HL-60/S4 (cell line): ENCODE results near the gene LYRM7.
"Not testable (repeated sequence)": the region's sequence is repeated elsewhere in the genome, so short reads cannot be mapped to it uniquely, and the experiment has no call there.

Experiments used
- in situ Hi-C: fragments of 300-500 bp; cut with MboI; formaldehyde crosslinking; loops from 2 replicates; pipeline ENCODE4 v1.14.3; 2022; ENCODE audit warnings: low sequenced_read_pairs

Gene LYRM7

GRCh38 chr5:131170540-131171275, at the start of gene LYRM7:
Gene LYRM7 (plus strand): TSS chr5:131170944. CDS start chr5:131171021, 77 bp downstream.
- in situ Hi-C loops, result loop anchor here (25.0 kb wide), 1 partner anchor 217 kb away; no protein-coding TSS in a partner anchor

- in situ Hi-C loops, result not testable (repeated sequence)
Measured at GRCh38 chr5:131127244-131127643, 43.5 kb upstream of the LYRM7 start.

GRCh38 chr5:131129306-131129705, 41.4 kb upstream of the LYRM7 start:
- in situ Hi-C loops, result no loop called here

- in situ Hi-C loops, result not testable (repeated sequence)
Measured at GRCh38 chr5:131133091-131133490, 37.7 kb upstream of the LYRM7 start.

DNA sequence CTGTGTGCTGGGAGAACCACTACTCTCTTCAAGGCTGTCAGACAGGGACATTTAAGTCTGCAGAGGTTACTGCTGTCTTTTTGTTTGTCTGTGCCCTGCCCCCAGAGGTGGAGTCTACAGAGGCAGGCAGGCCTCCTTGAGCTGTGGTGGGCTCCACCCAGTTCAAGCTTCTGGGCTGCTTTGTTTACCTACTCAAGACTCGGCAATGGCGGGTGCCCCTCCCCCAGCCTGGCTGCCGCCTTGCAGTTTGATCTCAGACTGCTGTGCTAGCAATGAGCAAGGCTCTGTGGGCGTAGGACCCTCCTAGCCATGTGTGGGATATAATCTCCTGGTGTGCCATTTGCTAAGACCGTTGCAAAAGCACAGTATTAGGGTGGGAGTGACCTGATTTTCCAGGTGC, 32.3 kb upstream of the LYRM7 start:
- in situ Hi-C loops, result not testable (repeated sequence)

GRCh38 chr5:131139321-131139720, 31.4 kb upstream of the LYRM7 start:
- in situ Hi-C loops, result no loop called here

GRCh38 chr5:131142970-131143617, 27.6 kb upstream of the LYRM7 start:
- in situ Hi-C loops, result no loop called here

GRCh38 chr5:131147258-131147657, 23.5 kb upstream of the LYRM7 start:
- in situ Hi-C loops, result no loop called here

DNA sequence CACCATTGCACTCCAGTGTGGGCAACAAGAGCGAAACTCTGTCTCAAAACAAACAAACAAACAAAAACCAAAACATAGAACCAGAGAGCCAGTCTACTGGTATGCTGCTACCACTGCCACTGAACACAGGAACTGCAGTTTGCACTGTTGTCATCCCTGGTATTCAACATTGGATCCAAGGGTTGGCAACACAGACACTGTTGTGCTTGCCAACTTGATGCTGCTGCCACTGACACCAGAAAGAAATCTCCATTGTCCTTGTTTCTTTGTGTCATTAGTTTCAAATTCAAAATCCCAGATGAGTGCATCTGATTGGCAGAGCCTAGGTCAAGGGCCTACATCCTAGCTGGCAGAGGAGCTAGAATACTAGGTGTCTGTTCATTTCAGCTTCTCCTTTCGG, 21.9 kb upstream of the LYRM7 start:
- in situ Hi-C loops, result no loop called here

GRCh38 chr5:131150408-131150807, 20.3 kb upstream of the LYRM7 start:
- in situ Hi-C loops, result loop anchor here (25.0 kb wide), 1 partner anchor 237 kb away; no protein-coding TSS in a partner anchor

- in situ Hi-C loops, result loop anchor here (25.0 kb wide), 1 partner anchor 236 kb away; no protein-coding TSS in a partner anchor
Measured at GRCh38 chr5:131151216-131151615, 19.5 kb upstream of the LYRM7 start.

GRCh38 chr5:131156385-131156784, 14.4 kb upstream of the LYRM7 start:
- in situ Hi-C loops, result loop anchor here (25.0 kb wide), 1 partner anchor 231 kb away; no protein-coding TSS in a partner anchor

GRCh38 chr5:131156957-131157356, 13.8 kb upstream of the LYRM7 start:
- in situ Hi-C loops, result loop anchor here (25.0 kb wide), 1 partner anchor 230 kb away; no protein-coding TSS in a partner anchor

DNA sequence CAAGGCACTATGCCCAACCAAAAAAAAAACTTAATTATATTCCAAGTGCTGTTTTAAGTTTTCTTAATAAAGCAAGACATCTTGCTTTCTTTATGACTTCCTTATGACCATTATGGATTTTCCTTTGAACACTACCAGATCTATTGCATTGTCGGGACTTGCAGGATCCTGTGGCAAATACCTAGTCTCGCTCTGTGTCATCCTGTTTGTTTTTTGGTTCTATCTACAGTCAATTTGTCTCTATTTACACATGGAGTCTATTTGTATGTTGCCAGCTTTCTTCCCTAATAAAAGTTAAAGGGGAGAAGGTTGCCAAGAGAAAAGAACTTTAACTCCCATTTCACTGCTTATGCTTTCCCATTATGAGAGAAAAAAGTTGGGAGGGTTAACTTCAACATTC, 10.6 kb upstream of the LYRM7 start:
- in situ Hi-C loops, result loop anchor here (25.0 kb wide), 1 partner anchor 227 kb away; no protein-coding TSS in a partner anchor

DNA sequence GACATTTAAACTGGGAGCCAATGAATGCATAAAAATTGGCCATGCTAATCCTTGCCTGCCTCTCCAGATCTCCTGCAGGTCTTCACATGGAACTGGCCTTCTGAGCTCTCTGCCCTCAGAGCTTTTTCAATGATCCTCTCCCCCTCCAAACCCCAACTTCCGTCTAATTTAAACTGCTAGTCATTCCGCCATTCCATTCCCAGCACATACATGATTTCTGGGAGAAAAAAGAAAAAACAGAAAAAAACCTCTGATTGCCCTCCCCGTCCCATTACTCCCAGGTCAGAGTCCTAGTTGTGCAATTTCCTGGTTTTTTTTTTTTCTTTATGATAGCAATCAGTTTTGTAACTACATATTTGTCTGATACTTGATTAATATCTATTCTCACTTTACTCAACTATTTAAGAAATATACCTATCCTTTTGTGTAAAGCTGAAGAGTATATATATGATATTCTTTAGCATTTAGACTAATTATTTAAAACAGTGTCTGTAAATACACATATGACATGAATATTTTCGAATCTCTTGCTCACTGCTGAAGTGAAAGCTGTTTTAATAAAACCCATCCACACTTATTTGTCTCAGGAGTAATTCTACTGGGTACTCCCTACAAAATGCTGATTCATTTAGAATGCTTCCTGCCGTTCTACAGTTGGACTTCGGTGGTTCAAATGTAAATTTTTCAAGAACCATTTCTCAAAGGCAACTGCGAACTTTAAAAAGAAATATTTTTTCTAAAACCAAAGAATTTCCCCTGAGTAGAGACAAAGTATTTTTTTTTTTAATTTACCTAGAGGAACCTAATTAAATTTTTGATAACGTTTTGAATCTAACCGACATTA, 7.2 kb upstream of the LYRM7 start:
- in situ Hi-C loops, result loop anchor here (25.0 kb wide), 1 partner anchor 224 kb away; no protein-coding TSS in a partner anchor

DNA sequence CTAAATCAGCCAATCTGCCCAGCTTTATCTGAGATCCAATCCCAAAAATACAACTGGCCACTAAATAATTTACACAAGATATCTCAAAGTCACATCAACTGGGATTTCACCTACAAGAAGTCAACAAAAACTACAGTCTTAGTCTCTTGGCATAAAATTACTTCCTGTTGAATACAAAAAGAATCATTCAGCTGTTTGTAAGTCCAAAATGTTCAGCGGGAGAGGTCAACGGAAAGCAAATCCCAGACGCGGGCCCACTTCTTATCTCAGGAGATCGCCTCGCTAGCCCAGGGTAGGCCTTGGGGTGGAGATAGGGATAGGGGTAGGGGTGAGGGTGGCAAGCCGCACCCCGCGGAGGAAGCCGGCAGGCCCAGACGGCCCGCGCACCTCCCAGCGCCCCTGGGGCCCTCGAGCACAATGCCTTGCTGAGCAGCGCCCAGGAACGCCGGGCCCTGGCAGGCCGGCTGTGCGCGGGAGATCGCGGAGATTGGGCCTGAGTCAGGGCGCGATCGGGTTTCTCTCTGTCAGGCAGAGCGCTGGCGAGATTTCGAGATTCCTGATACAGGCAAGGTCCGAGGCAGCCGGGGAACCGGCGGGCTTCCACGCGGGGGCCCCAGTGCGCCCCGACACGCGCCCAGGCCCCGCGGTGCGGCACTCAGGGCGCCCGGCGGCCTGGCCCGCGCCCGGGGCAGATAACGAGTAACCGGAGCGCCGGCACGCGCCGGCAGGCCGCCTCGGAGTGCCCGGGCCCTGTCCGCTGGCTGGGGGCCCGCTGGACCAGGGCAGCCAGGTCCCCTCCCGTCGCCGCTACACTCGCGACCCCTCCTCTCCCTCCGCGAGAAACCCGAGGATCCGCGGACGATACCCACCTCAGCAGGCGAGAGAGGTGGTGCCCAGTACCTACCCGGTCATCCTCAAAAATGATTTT, 6.3 kb upstream of the LYRM7 start:
- in situ Hi-C loops, result loop anchor here (25.0 kb wide), 1 partner anchor 223 kb away; no protein-coding TSS in a partner anchor

DNA sequence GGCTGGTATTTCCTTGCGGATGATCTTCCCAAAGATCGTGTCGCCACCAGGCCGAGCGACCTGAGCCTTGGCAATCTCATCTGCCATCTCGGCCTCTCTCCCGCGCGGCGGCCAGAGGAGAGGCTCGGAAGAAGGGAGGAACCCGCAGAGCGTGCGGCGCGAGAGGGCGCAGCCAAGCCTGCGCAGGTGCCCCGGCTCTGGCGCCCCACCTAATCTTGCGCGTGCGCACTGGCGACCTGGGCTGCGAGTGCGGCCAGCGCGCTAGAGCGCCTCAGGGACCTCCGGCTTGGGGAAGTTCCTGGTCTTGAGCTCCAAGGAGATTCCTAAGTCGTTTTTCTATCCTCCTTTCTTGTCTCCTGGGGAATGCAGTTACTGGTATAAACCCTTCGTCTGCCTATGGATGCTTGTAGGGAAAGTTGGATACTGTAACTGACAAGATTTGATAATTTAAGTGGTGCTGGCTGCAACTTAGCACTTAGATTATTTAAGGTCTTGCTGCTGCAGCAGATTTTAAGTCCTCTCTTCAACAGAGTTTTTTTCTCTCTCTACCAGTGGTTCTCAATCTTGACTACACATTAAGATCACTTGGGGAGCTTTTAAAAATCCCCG, 5.5 kb upstream of the LYRM7 start, which contains the start of gene HINT1:
Gene HINT1, minus strand, starts transcription at position 138 of the 609 bp plus-strand sequence. Its CDS starts 51 bp downstream, at position 87.
- in situ Hi-C loops, result loop anchor here (25.0 kb wide), 1 partner anchor 222 kb away; no protein-coding TSS in a partner anchor

- in situ Hi-C loops, result loop anchor here (25.0 kb wide), 1 partner anchor 220 kb away; no protein-coding TSS in a partner anchor
Measured at GRCh38 chr5:131167615-131168014, 3.1 kb upstream of the LYRM7 start.
